ENCODE results near the gene PLXDC1.
"Not testable (repeated sequence)": the region's sequence is repeated elsewhere in the genome, so short reads cannot be mapped to it uniquely, and the experiment has no call there.

PLXDC1 gene

DNA sequence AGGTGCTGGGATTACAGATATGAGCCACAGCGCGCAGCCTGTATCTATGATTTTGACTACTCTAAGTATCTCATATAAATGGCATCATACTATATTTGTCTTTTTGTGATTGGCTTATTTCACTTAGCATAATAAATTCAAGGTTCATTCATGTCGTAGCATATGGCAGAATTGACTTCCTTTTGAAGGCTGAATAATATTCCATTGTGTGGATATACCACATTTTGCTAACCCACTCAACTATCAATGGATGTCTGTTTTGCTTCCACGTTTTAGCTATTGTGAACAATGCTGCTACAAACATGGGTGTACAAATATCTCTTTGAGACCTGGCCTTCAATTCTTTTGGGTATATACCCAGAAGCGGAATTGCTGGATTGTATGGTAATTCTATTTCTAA lies 10.1 kb downstream of the PLXDC1 start:
- Histone ChIP-seq H3K4me1 (ENCODE audit: insufficient read depth, low read length) (no peaks in the 10 kb centered on the region), H3K9me3 (ENCODE audit: insufficient read depth, low read depth, low read length) (0 out of 2 replicates have a peak, but pooled peaks cover 2% of the 10 kb centered on the region), H3K27me3 (ENCODE audit: insufficient read depth, low read length) (no peaks in the 10 kb centered on the region), H3K27ac (ENCODE audit: low read depth, low read length) (no peak overlapping the region), H3K36me3 (ENCODE audit: insufficient read depth, low read length) (no peaks in the 10 kb centered on the region), H3K4me3 (ENCODE audit: low read length) (no peak overlapping the region), H3K9ac (ENCODE audit: low read depth, low read length) (no peak overlapping the region)
- 96% methylated on average over 2 of the region's 5 CpGs for WGBS

DNA sequence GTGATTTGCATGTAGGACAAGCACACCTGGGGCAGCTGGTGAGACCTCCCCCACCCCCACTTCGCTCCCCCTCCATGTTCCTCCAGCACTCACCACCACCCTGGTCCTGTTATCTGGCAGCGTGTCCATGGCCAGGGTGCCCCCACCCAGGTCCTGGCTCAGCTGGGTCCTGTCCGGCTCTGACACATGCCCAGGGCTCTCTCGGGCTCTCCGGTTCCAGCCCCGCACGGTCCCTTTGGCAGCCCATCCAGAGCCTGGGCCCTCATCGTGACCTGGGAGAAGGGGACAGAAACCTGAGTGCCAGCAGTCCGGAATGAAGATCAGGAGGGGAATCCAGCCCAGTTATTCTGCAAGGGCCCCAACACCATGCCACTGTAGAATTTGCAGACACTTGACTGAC lies 11.9 kb downstream of the PLXDC1 start:
- no peaks in the 10 kb centered on the region for H3K27me3 ChIP-seq (ENCODE audit: insufficient read depth, low read length)
- H3K9ac ChIP-seq (ENCODE audit: low read depth, low read length): no peak overlapping the region
- WGBS: 96% methylated on average over 9 of the region's 9 CpGs
- H3K36me3 ChIP-seq (ENCODE audit: insufficient read depth, low read length): no peaks in the 10 kb centered on the region
- no peak overlapping the region for H3K27ac ChIP-seq (ENCODE audit: low read depth, low read length)
- no peak overlapping the region for H3K4me3 ChIP-seq (ENCODE audit: low read length)
- 0 out of 2 replicates have a peak, but pooled peaks cover 2% of the 10 kb centered on the region for H3K9me3 ChIP-seq (ENCODE audit: insufficient read depth, low read depth, low read length)
- no peaks in the 10 kb centered on the region for H3K4me1 ChIP-seq (ENCODE audit: insufficient read depth, low read length)

DNA sequence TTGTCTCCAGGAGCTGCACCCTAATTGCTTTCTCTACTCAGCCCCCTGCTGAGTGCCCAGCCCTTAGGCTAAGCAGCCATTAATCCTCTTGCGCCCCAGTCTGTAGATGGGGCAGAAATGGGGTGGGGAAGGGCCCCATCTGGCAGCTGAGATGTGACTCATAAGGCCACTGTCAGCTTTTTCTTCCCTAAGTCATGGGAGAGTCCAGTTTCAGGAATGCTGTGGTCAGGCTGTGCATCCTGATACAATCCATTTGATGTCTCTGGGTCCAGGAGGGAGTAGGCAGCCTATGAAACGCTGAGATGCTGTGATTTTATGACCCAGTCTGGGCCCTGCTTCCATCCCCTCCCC lies 12.3 kb downstream of the PLXDC1 start:
- no peak overlapping the region for H3K27ac ChIP-seq (ENCODE audit: low read depth, low read length)
- no peaks in the 10 kb centered on the region for H3K4me1 ChIP-seq (ENCODE audit: insufficient read depth, low read length)
- H3K36me3 ChIP-seq (ENCODE audit: insufficient read depth, low read length): no peaks in the 10 kb centered on the region
- H3K27me3 ChIP-seq (ENCODE audit: insufficient read depth, low read length): no peaks in the 10 kb centered on the region
- 86% methylated on average over 2 of the region's 2 CpGs for WGBS
- no peak overlapping the region for H3K4me3 ChIP-seq (ENCODE audit: low read length)
- H3K9me3 ChIP-seq (ENCODE audit: insufficient read depth, low read depth, low read length): 0 out of 2 replicates have a peak, but pooled peaks cover 2% of the 10 kb centered on the region
- H3K9ac ChIP-seq (ENCODE audit: low read depth, low read length): no peak overlapping the region

GRCh38 chr17:39138431-39139160 lies 12.8 kb downstream of the PLXDC1 start:
- H3K9ac ChIP-seq (ENCODE audit: low read depth, low read length): no peak overlapping the region

DNA sequence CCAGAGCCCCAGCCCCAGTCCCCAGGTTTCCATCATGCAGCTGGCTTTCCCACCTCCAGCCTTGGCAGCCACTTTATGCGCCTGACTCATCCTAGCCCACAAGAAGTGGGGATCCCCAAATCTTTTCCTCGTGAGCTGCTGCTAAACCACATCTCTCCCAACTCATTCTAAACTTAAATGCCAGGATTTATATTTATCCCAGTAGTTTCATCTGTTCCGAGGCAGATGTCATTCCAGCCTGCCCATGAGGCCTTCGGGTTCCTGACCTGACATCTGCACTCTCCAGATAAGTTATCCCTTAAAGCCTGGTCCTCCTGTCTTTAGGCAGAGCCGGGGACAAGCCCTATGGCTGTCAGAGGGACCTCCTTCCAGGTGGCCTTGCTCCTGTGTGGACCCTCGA lies 16.6 kb downstream of the PLXDC1 start:
- Histone ChIP-seq H3K4me1 (ENCODE audit: insufficient read depth, low read length) (peaks cover 6% of the 10 kb centered on the region; the same call in 1 of the 2 replicates), H3K36me3 (ENCODE audit: insufficient read depth, low read length) (no peaks in the 10 kb centered on the region), H3K27me3 (ENCODE audit: insufficient read depth, low read length) (no peaks in the 10 kb centered on the region), H3K4me3 (ENCODE audit: low read length) (no peak overlapping the region), H3K9me3 (ENCODE audit: insufficient read depth, low read depth, low read length) (no peaks in the 10 kb centered on the region), H3K9ac (ENCODE audit: low read depth, low read length) (no peak overlapping the region), H3K27ac (ENCODE audit: low read depth, low read length) (no peak overlapping the region)
- 88% methylated on average over 6 of the region's 6 CpGs for WGBS

More at GRCh38 chr17:39138431-39139160, 12.8 kb downstream of the PLXDC1 start:
- Histone ChIP-seq H3K4me1 (ENCODE audit: insufficient read depth, low read length) (no peaks in the 10 kb centered on the region), H3K36me3 (ENCODE audit: insufficient read depth, low read length) (no peaks in the 10 kb centered on the region), H3K4me3 (ENCODE audit: low read length) (no peak overlapping the region), H3K27me3 (ENCODE audit: insufficient read depth, low read length) (no peaks in the 10 kb centered on the region), H3K9me3 (ENCODE audit: insufficient read depth, low read depth, low read length) (0 out of 2 replicates have a peak, but pooled peaks cover 2% of the 10 kb centered on the region), H3K27ac (ENCODE audit: low read depth, low read length) (no peak overlapping the region)
- WGBS: 94% methylated on average over 13 of the region's 13 CpGs

DNA sequence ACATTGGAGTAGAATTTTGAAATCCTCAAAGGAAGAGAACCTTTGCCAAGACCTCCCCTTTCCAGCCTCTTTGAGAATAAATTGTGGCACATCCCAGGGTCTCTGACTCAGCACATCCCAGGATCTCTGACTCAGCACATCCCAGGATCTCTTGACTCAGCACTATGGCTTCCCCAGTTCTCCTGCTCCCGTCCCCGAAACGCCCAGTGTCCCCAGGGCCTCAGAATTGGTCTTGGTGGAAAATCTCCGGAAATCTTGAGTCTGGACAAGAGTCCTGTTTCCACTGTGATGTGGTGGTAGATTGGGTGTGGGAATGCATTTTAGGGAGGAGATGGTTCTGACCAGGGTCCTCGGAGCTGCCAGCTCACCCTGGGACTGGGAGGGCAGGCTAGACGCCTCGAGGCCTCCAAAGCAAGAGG lies 19.2 kb downstream of the PLXDC1 start:
- no peak overlapping the region for H3K27ac ChIP-seq (ENCODE audit: low read depth, low read length)
- H3K27me3 ChIP-seq (ENCODE audit: insufficient read depth, low read length): no peaks in the 10 kb centered on the region
- H3K9me3 ChIP-seq (ENCODE audit: insufficient read depth, low read depth, low read length): no peaks in the 10 kb centered on the region
- H3K4me1 ChIP-seq (ENCODE audit: insufficient read depth, low read length): peaks cover 6% of the 10 kb centered on the region; the same call in 1 of the 2 replicates
- no peak overlapping the region for H3K4me3 ChIP-seq (ENCODE audit: low read length)
- no peaks in the 10 kb centered on the region for H3K36me3 ChIP-seq (ENCODE audit: insufficient read depth, low read length)
- H3K9ac ChIP-seq (ENCODE audit: low read depth, low read length): no peak overlapping the region
- WGBS: 89% methylated on average over 7 of the region's 7 CpGs

- 76% methylated on average over 6 of the region's 6 CpGs for WGBS
- Histone ChIP-seq H3K27ac (ENCODE audit: low read depth, low read length) (no peak overlapping the region), H3K36me3 (ENCODE audit: insufficient read depth, low read length) (no peaks in the 10 kb centered on the region), H3K9ac (ENCODE audit: low read depth, low read length) (no peak overlapping the region), H3K27me3 (ENCODE audit: insufficient read depth, low read length) (no peaks in the 10 kb centered on the region), H3K9me3 (ENCODE audit: insufficient read depth, low read depth, low read length) (no peaks in the 10 kb centered on the region), H3K4me3 (ENCODE audit: low read length) (no peak overlapping the region), H3K4me1 (ENCODE audit: insufficient read depth, low read length) (peaks cover 6% of the 10 kb centered on the region; the same call in 1 of the 2 replicates)
Measured at GRCh38 chr17:39131616-39132015, 19.8 kb downstream of the PLXDC1 start.

DNA sequence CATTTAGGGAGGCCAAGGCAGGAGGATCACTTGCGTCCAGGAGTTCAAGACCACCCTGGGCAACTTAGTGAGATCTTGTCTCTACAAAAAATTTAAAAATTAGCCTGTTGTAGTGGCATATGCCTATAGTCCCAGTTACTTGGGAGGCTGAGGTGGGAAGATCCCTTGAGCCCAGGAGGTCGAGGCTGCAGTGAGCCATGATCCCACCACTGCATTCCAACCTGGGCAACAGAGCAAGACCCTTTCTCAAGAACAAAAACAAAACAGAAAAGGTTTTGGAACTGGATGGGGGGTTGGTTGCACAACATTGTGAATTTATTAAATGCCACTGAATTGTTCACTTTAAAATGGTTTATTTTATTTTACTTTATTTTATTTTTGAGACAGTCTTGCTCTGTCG lies 21.2 kb downstream of the PLXDC1 start:
- 98% methylated on average over 3 of the region's 3 CpGs for WGBS
- no peaks in the 10 kb centered on the region for H3K27me3 ChIP-seq (ENCODE audit: insufficient read depth, low read length)
- H3K36me3 ChIP-seq (ENCODE audit: insufficient read depth, low read length): no peaks in the 10 kb centered on the region
- no peak overlapping the region for H3K27ac ChIP-seq (ENCODE audit: low read depth, low read length)
- H3K9me3 ChIP-seq (ENCODE audit: insufficient read depth, low read depth, low read length): no peaks in the 10 kb centered on the region
- H3K9ac ChIP-seq (ENCODE audit: low read depth, low read length): no peak overlapping the region
- no peak overlapping the region for H3K4me3 ChIP-seq (ENCODE audit: low read length)
- peaks cover 6% of the 10 kb centered on the region; the same call in 1 of the 2 replicates for H3K4me1 ChIP-seq (ENCODE audit: insufficient read depth, low read length)

- not testable (repeated sequence) for H3K4me1 ChIP-seq (ENCODE audit: insufficient read depth, low read length); H3K4me3 ChIP-seq (ENCODE audit: low read length); H3K9me3 ChIP-seq (ENCODE audit: insufficient read depth, low read depth, low read length); H3K27ac ChIP-seq (ENCODE audit: low read depth, low read length); H3K9ac ChIP-seq (ENCODE audit: low read depth, low read length); H3K27me3 ChIP-seq (ENCODE audit: insufficient read depth, low read length); H3K36me3 ChIP-seq (ENCODE audit: insufficient read depth, low read length)
- WGBS: 95% methylated on average over 3 of the region's 6 CpGs
Measured at GRCh38 chr17:39129544-39129943, 21.9 kb downstream of the PLXDC1 start.

DNA sequence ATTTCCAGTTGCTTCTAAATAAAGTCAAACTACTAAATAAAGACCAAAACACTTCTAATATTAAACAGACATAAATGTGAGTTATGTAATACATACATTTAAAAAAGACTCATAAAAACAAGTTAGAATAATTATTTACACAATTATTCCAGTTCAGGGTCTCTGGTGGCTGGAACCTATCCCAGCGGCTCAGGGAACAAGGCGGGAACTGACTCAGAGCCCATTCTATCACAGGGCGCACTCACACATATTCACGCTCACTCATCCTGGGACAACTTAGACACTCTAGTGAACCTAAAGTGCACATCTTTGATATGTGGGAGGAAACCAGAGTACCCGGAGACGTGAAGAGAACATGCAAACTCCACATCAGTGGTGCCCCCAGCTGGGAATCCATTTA lies 25.0 kb downstream of the PLXDC1 start:
- no peaks in the 10 kb centered on the region for H3K36me3 ChIP-seq (ENCODE audit: insufficient read depth, low read length)

DNA sequence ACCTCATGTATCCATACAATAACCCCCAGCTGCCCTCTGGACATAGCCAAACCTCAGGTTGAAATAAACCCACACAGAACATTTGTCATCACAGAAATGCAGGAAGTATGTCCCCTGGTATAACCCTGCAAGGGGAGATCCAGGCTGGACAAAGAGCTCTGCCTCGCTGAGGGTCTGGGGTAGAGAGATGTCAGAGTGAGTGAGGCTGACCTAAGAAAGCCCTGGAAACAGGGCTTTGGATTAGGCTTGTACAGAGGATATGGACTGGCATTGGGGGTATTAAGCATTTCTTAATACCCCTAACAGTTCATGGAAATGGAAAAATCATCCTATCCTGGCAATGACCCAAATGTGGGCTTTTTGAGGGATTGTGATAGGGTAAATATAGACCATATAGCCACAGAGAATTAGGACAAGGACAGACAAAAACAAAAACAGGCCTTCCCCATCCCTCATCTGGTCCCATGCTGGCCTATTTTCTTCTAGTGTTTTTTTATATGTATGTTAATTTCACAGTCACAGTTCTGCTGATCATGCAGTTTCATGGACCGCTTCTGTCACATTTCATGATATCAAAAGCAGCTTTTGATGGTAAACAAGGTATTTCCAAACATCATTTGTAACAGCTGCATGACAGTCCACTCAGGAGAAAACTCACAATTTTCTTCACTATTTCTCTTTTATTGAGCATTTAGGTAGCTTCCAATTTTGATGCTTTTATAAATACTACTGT lies 26.1 kb downstream of the PLXDC1 start:
- H3K9ac ChIP-seq (ENCODE audit: low read depth, low read length): no peak overlapping the region
- no peak overlapping the region for H3K27ac ChIP-seq (ENCODE audit: low read depth, low read length)
- WGBS: 91% methylated on average over 2 of the region's 2 CpGs
- H3K4me1 ChIP-seq (ENCODE audit: insufficient read depth, low read length): no peaks in the 10 kb centered on the region
- no peaks in the 10 kb centered on the region for H3K9me3 ChIP-seq (ENCODE audit: insufficient read depth, low read depth, low read length)
- H3K27me3 ChIP-seq (ENCODE audit: insufficient read depth, low read length): no peaks in the 10 kb centered on the region
- no peak overlapping the region for H3K4me3 ChIP-seq (ENCODE audit: low read length)
- H3K36me3 ChIP-seq (ENCODE audit: insufficient read depth, low read length): no peaks in the 10 kb centered on the region

More for the DNA sequence above, 25.0 kb downstream of the PLXDC1 start:
- WGBS: 78% methylated on average over 6 of the region's 6 CpGs
- H3K9me3 ChIP-seq (ENCODE audit: insufficient read depth, low read depth, low read length): no peaks in the 10 kb centered on the region
- H3K4me3 ChIP-seq (ENCODE audit: low read length): no peak overlapping the region
- H3K4me1 ChIP-seq (ENCODE audit: insufficient read depth, low read length): no peaks in the 10 kb centered on the region
- H3K27me3 ChIP-seq (ENCODE audit: insufficient read depth, low read length): no peaks in the 10 kb centered on the region
- H3K27ac ChIP-seq (ENCODE audit: low read depth, low read length): no peak overlapping the region
- H3K9ac ChIP-seq (ENCODE audit: low read depth, low read length): no peak overlapping the region

Measured in HUES64 (cell line).